Smooth muscle cell (in vitro differentiated cells): ENCODE measurements around the gene GNAL. TPM values are rescaled to one million over a fixed set of nuclear protein-coding genes. Genes with fewer than 3 reads are reported as not detected.

Experiments used
- DNase-seq: peaks from one replicate; lab custom pipeline; 2025; ENCODE audit not compliant: unreplicated experiment; lab: John Stamatoyannopoulos, UW
- H2AFZ ChIP-seq: fragments of 200-600 bp; sonication (generic); 2 replicates; pipeline ENCODE4 v1.6.0; 2016; ENCODE audit warnings: antibody characterized with exemption, low read depth, mild to moderate bottlenecking
- H3F3A ChIP-seq: fragments of 200-600 bp; sonication (generic); 2 replicates; pipeline ENCODE4 v1.6.0; 2017; ENCODE audit warnings: antibody characterized with exemption, low read depth
- H3K27ac ChIP-seq: fragments of 200-600 bp; sonication (generic); 2 replicates; pipeline ENCODE4 v1.5.1; 2016; ENCODE audit warnings: low read depth, mild to moderate bottlenecking
- H3K27me3 ChIP-seq: fragments of 200-600 bp; sonication (generic); 2 replicates; pipeline ENCODE4 v1.6.1; 2016; ENCODE audit warnings: low read depth, mild to moderate bottlenecking
- H3K36me3 ChIP-seq: fragments of 200-600 bp; sonication (generic); 2 replicates; pipeline ENCODE4 v1.5.1; 2016; ENCODE audit warnings: low read depth
- H3K4me1 ChIP-seq: fragments of 200-600 bp; sonication (generic); 2 replicates; pipeline ENCODE4 v1.5.1; 2016; ENCODE audit warnings: low read depth
- H3K4me2 ChIP-seq: fragments of 200-600 bp; sonication (generic); 2 replicates; pipeline ENCODE4 v1.6.0; 2016; ENCODE audit warnings: mild to moderate bottlenecking
- H3K4me3 ChIP-seq: fragments of 200-600 bp; sonication (generic); 2 replicates; pipeline ENCODE4 v1.5.1; 2016; ENCODE audit warnings: mild to moderate bottlenecking
- H3K79me2 ChIP-seq: fragments of 200-600 bp; sonication (generic); 2 replicates; pipeline ENCODE4 v1.6.0; 2016; ENCODE audit warnings: low read depth, mild to moderate bottlenecking
- H3K9ac ChIP-seq: fragments of 200-600 bp; sonication (generic); 2 replicates; pipeline ENCODE4 v1.6.0; 2016; ENCODE audit warnings: low read depth
- H3K9me3 ChIP-seq: fragments of 200-600 bp; sonication (generic); replicated peaks from 2 replicates; pipeline ENCODE4 v1.5.1; 2016; ENCODE audit warnings: low read depth
- H4K20me1 ChIP-seq: fragments of 200-600 bp; sonication (generic); 2 replicates; pipeline ENCODE4 v1.6.0; 2016; ENCODE audit warnings: low read depth
- CTCF ChIP-seq: fragments of 200-600 bp; sonication (generic); IDR thresholded peaks from 2 replicates; pipeline ENCODE4 v1.5.1; 2017; ENCODE audit warnings: borderline replicate concordance, mild to moderate bottlenecking, antibody characterized with exemption; ENCODE audit not compliant: insufficient read depth, poor library complexity, severe bottlenecking
- WGBS: methylation state at CpG from one replicate; pipeline ENCODE4 v1.1.7; 2016; ENCODE audit warnings: low lambda C conversion rate; 5-methylcytosine and 5-hydroxymethylcytosine counted together
- polyA plus RNA-seq: library from polyadenylated mRNA; unstranded; fragments of >200 nt; fragmentation: Nextera tagmentation; extraction: Ambion mirVana; gene quantifications from 2 replicates; pipeline ENCODE4 v1.2.1, GENCODE V29; 2016
- total RNA-seq: library from RNA; depleted of rRNA; stranded (reverse); fragments of >200 nt; gene quantifications from 2 replicates; pipeline ENCODE4 v1.2.3, GENCODE V29; 2014

Gene GNAL
- total and polyA plus RNA-seq, 2 experiments from 2014 or later, result 1.6 to 5.8 TPM

GRCh38 chr18:11809895-11810294, 120.8 kb downstream of the GNAL start:
- H3K27ac ChIP-seq, result no peak overlapping the region

DNA sequence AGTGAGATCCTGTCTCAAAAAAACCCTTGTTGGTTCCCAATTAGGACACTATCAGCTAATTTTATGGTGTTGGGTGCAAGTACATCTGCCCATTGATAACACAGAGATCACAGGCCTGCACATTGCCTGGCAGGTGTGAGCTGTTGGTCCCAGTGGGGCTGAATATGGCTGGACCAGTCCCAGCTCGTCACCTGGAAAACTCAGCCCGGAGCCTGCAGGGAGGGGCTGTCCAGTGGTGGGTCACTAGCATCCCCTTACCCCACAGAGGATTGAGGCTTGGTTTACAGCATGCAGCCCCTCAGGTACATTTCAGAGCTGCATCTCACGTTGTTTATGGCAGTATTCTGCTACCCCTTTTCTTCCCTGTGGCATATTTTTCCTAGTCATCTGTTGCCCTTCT, 121.3 kb downstream of the GNAL start:
- H3K4me1 ChIP-seq, result peaks cover 10% of the 10 kb centered on the region
- H3K36me3 ChIP-seq, result no peaks in the 10 kb centered on the region
- H3K9me3 ChIP-seq, result no peaks in the 10 kb centered on the region
- H4K20me1 ChIP-seq, result no peaks in the 10 kb centered on the region
- WGBS, result 89% methylated on average over 3 of the region's 3 CpGs
- H3K79me2 ChIP-seq, result no peaks in the 10 kb centered on the region
- no peak overlapping the region for H3K27ac ChIP-seq
- H3K9ac ChIP-seq, result no peak overlapping the region
- no peak overlapping the region for H2AFZ ChIP-seq
- no peak for TF ChIP-seq CTCF
- H3K27me3 ChIP-seq, result no peaks in the 10 kb centered on the region
- H3K4me3 ChIP-seq, result no peak overlapping the region
- DNase-seq, result no peak
- H3K4me2 ChIP-seq, result no peak overlapping the region
- H3F3A ChIP-seq, result no peaks in the 10 kb centered on the region

More at GRCh38 chr18:11809895-11810294, 120.8 kb downstream of the GNAL start:
- Histone ChIP-seq H2AFZ (no peak overlapping the region), H3K79me2 (no peaks in the 10 kb centered on the region), H3K9me3 (no peaks in the 10 kb centered on the region), H3F3A (no peaks in the 10 kb centered on the region), H3K9ac (no peak overlapping the region), H3K4me1 (peaks cover 10% of the 10 kb centered on the region), H3K4me3 (no peak overlapping the region), H3K36me3 (no peaks in the 10 kb centered on the region), H3K4me2 (no peak overlapping the region), H3K27me3 (no peaks in the 10 kb centered on the region), H4K20me1 (no peaks in the 10 kb centered on the region)
- TF ChIP-seq CTCF, result no peak
- DNase-seq, result no peak
- WGBS, result 92% methylated on average over 6 of the region's 6 CpGs

GRCh38 chr18:11811009-11811408, 121.9 kb downstream of the GNAL start:
- H3K4me2 ChIP-seq, result no peak overlapping the region
- no peaks in the 10 kb centered on the region for H4K20me1 ChIP-seq
- H2AFZ ChIP-seq, result no peak overlapping the region
- no peak overlapping the region for H3K4me3 ChIP-seq
- 95% methylated on average over 11 of the region's 11 CpGs for whole genome bisulfite sequencing
- no peaks in the 10 kb centered on the region for H3F3A ChIP-seq
- H3K4me1 ChIP-seq, result peaks cover 10% of the 10 kb centered on the region
- no peak overlapping the region for H3K9ac ChIP-seq
- H3K9me3 ChIP-seq, result no peaks in the 10 kb centered on the region
- no peak for TF ChIP-seq CTCF
- H3K79me2 ChIP-seq, result no peaks in the 10 kb centered on the region
- H3K27me3 ChIP-seq, result no peaks in the 10 kb centered on the region
- H3K36me3 ChIP-seq, result no peaks in the 10 kb centered on the region
- no peak overlapping the region for H3K27ac ChIP-seq
- DNase-seq, result no peak

- Histone ChIP-seq H3K27ac (no peak overlapping the region), H2AFZ (no peak overlapping the region), H3K9me3 (no peaks in the 10 kb centered on the region), H3K9ac (no peak overlapping the region), H3K4me1 (no peaks in the 10 kb centered on the region), H3K36me3 (no peaks in the 10 kb centered on the region), H3K79me2 (no peaks in the 10 kb centered on the region), H3K4me2 (no peak overlapping the region), H3K27me3 (no peaks in the 10 kb centered on the region), H3K4me3 (no peak overlapping the region), H4K20me1 (no peaks in the 10 kb centered on the region), H3F3A (no peaks in the 10 kb centered on the region)
- no peak for TF ChIP-seq CTCF
- no peak for DNase-seq
- 77% methylated on average over 6 of the region's 6 CpGs for WGBS
These were observed 128.2 kb downstream of the GNAL start for GRCh38 chr18:11817229-11817628.
